ENCODE data around the gene TNFAIP8.

TNFAIP8 gene

GRCh38 chr5:119360905-119361593, 5.2 kb downstream of the TNFAIP8 start:
- TF ChIP-seq, protein P1, sequence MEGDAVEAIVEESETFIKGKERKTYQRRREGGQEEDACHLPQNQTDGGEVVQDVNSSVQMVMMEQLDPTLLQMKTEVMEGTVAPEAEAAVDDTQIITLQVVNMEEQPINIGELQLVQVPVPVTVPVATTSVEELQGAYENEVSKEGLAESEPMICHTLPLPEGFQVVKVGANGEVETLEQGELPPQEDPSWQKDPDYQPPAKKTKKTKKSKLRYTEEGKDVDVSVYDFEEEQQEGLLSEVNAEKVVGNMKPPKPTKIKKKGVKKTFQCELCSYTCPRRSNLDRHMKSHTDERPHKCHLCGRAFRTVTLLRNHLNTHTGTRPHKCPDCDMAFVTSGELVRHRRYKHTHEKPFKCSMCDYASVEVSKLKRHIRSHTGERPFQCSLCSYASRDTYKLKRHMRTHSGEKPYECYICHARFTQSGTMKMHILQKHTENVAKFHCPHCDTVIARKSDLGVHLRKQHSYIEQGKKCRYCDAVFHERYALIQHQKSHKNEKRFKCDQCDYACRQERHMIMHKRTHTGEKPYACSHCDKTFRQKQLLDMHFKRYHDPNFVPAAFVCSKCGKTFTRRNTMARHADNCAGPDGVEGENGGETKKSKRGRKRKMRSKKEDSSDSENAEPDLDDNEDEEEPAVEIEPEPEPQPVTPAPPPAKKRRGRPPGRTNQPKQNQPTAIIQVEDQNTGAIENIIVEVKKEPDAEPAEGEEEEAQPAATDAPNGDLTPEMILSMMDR (IDR thresholded peaks at IDR 0.05; ENCODE audit: insufficient read depth, missing control alignments), result no peak
- DNase-seq (ENCODE audit: insufficient read length, low spot score) (no peak), FAIRE-seq (no peak)

GRCh38 chr5:119361594-119362125, 5.8 kb downstream of the TNFAIP8 start:
- DNase-seq (ENCODE audit: insufficient read length, low spot score) (no peak), FAIRE-seq (no peak)
- TF ChIP-seq, protein P1 (IDR thresholded peaks at IDR 0.05; ENCODE audit: insufficient read depth, missing control alignments), result no peak

GRCh38 chr5:119362714-119363113, 6.9 kb downstream of the TNFAIP8 start:
- DNase-seq (ENCODE audit: insufficient read length, low spot score) (no peak), FAIRE-seq (no peak)
- TF ChIP-seq, protein P1 (IDR thresholded peaks at IDR 0.05; ENCODE audit: insufficient read depth, missing control alignments), result no peak

DNA sequence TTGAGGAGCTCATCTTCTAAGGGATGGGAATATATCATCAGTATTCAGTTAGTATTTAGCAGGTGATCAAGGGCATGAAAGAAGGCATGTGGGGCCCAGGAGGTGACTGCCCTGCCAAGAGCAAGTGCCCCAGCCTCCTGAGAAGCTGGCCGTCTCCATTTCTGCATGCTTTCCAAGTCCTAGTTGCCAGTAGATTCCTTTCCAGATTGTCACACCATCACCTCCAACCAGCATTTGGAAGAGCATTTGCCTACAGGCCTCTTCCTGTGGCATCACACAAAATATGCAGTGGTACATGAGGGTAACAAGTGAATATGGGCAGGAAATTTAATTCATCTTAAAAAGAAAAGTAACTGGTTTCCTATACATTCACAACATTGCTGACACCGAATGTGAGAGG, 7.5 kb downstream of the TNFAIP8 start:
- DNase-seq (ENCODE audit: insufficient read length, low spot score) (no peak), FAIRE-seq (no peak)
- TF ChIP-seq, protein P1 (IDR thresholded peaks at IDR 0.05; ENCODE audit: insufficient read depth, missing control alignments), result no peak

DNA sequence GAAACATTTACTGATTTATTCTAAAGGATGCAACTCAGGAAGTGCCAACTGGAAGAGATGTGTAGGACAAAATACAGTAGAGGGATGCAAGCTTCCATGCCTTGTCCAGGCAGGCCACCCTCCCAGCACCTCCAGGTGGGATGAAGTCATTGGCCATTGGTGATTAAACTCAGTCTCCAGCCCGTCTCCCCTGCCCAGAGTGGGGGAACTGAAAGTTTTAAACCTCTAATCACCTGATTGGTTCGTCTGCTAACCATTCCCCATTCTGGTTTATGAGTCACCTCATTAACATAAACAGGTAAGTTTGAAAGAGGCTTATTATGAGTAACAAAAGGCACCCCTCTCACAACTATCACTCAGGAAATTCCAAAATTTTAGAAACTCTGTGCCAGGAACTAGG, 8.1 kb downstream of the TNFAIP8 start:
- DNase-seq (ENCODE audit: insufficient read length, low spot score) (no peak), FAIRE-seq (no peak)
- TF ChIP-seq, protein P1 (IDR thresholded peaks at IDR 0.05; ENCODE audit: insufficient read depth, missing control alignments), result no peak

DNA sequence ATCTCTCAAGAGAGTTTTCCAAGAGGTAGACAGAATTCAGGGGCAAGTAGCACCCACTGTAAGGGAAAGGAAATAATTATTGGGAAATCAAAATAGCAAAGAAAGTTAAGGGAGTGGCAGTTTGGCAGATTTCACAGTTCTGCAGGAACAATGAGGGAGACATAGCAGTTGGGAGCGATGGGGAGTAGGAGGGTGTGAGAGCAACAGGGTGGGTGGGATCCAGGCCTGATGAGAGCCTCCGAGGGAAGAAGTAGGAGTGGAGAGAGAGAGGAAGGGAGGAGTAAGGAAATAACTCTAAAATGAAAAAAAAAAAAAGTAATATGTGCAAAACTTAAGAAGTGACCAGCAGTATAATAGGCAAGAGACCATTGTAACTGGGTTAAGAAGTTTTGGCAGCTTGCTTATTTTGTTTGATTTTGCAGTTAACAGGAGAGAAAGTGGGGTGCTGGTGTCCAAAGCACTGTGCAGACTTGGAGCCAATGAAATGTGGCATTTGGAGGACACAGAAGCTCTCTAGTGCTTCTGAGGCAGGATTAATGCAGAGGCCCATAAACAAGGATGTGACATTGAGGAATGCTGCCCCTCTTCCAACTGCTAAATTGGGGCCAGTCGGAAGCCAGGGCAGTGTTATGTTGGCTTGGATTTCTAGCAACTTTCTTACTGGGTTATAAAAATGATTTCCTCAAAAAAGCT, 10.2 kb downstream of the TNFAIP8 start:
- TF ChIP-seq, protein P1 (IDR thresholded peaks at IDR 0.05; ENCODE audit: insufficient read depth, missing control alignments), result no peak
- FAIRE-seq, result no peak
- DNase-seq (ENCODE audit: insufficient read length, low spot score), result no peak

DNA sequence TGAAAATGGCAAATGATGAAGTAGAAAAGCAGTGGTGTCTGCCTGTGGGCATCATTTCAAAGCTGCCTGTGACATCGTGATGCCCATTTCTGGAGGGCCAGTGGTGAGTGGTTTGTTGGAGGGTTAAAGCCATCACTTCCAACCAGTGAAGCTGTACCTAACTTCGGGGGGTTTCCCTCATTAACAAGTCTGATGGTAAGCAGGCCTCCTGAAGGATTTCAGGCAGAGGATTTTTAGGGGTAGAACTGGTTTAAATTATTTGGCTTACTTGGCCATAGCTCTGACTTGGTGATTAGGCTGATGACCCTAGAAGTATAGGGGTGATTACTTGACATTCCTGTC, 10.7 kb downstream of the TNFAIP8 start:
- TF ChIP-seq, protein P1 (IDR thresholded peaks at IDR 0.05; ENCODE audit: insufficient read depth, missing control alignments), result no peak
- DNase-seq (ENCODE audit: insufficient read length, low spot score) (no peak), FAIRE-seq (no peak)
